ENCODE results near the gene FGFR4.

FGFR4 gene

GRCh38 chr5:177133096-177133852 lies 46.6 kb downstream of the FGFR4 start, which contains the start of gene NSD1:
Gene NSD1 (plus strand): TSS chr5:177133773. CDS start chr5:177135104, 1,331 bp downstream.
- peak; percentile 66 for DNase-seq

- DNase-seq, result no peak
Measured at GRCh38 chr5:177133853-177134696, 47.4 kb downstream of the FGFR4 start.

- no peak for DNase-seq
Measured at GRCh38 chr5:177134697-177135225, 48.0 kb downstream of the FGFR4 start.

GRCh38 chr5:177140312-177140711 lies 53.6 kb downstream of the FGFR4 start:
- no peak for DNase-seq

GRCh38 chr5:177141496-177141895 lies 54.8 kb downstream of the FGFR4 start:
- no peak for DNase-seq

- DNase-seq, result no peak
Measured at GRCh38 chr5:177142098-177142611, 55.4 kb downstream of the FGFR4 start.

- DNase-seq, result no peak
Measured at GRCh38 chr5:177142778-177143177, 56.1 kb downstream of the FGFR4 start.

GRCh38 chr5:177146891-177147638 lies 60.4 kb downstream of the FGFR4 start:
- DNase-seq, result no peak
